ENCODE results near the gene PLA2G12B.
"Not testable (repeated sequence)": the region's sequence is repeated elsewhere in the genome, so short reads cannot be mapped to it uniquely, and the experiment has no call there.

The PLA2G12B gene

DNA sequence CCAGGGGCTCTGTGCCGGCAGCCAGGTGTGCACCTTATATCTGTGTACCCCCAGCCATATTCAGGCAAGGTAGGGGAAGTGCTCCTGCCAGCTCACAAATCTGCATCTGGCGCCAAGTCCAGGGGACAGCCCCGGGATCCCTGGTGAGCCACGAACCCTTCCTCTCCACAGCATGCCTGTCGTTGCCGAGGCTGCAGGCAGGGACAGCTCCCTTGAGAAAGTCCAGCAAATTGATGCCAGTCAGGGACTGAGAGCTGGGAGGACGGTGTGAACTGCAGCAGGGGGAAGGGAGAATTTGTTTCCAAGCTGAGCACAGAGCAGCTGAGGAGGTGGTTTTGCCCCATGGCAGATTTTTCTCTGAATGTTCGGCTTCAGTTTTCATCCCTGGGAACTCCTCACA is 919 bp downstream of the PLA2G12B start:
- no peaks in the 10 kb centered on the region for H3K9me3 Mint-ChIP-seq (ENCODE audit: low read depth)
- peaks cover 6% of the 10 kb centered on the region for H3K27me3 Mint-ChIP-seq

DNA sequence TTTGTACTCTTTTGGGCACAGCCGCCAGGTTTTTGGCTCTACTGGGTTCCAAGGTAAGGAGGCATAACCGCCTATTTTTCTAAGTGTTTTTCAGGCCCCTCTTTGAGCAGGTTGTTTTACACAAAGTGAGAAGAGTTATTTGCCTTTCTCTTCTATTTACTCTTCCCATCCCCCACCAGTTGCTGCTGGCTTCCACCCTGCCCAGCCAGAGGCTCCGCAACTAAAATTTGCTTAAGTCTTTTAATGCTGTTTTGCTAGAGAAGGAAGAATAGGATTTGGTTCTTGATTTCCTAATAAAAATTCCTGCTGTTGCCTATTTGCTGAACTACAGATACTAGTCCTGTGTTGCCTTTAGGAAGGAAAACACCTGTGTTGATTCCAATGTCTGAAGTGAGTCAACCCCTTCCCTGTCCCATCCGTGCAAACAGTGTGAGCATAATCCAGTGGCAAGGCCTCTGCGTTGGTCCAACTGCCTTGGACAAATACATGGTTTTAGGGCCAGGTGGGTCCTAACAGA is 1.9 kb downstream of the PLA2G12B start:
- no peak overlapping the region for H3K27ac Mint-ChIP-seq
- no peaks in the 10 kb centered on the region for H3K9me3 Mint-ChIP-seq (ENCODE audit: low read depth)
- no peaks in the 10 kb centered on the region for H3K36me3 Mint-ChIP-seq
- no peaks in the 10 kb centered on the region for H3K4me1 Mint-ChIP-seq (ENCODE audit: low read depth)
- no peak overlapping the region for H3K4me3 Mint-ChIP-seq
- peaks cover 8% of the 10 kb centered on the region for H3K27me3 Mint-ChIP-seq

More for the DNA sequence above, 919 bp downstream of the PLA2G12B start:
- Mint-ChIP-seq H3K36me3 (no peaks in the 10 kb centered on the region), H3K4me1 (ENCODE audit: low read depth) (no peaks in the 10 kb centered on the region), H3K4me3 (no peak overlapping the region), H3K27ac (no peak overlapping the region)

DNA sequence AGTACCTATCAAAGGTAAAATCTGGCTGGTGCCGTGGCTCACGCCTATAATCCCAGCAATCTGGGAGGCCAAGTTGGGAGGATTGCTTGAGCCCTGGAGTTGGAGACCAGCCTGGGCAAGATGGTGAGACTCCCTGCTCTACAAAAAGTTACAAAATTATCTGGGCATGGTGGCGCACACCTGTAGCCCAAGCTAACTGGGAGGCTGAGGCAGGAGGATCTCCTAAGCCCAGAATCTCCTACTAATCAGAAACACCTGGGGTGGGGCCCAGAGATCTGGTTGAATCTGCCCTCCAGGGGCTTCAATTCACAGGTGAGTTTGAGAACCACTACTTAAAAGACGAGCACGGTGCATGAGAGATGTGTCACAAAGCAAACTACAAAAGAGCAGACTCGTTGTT is 2.4 kb downstream of the PLA2G12B start:
- Mint-ChIP-seq H3K4me3 (no peak overlapping the region), H3K9me3 (ENCODE audit: low read depth) (no peaks in the 10 kb centered on the region), H3K36me3 (no peaks in the 10 kb centered on the region), H3K4me1 (ENCODE audit: low read depth) (no peaks in the 10 kb centered on the region), H3K27ac (no peak overlapping the region), H3K27me3 (peaks cover 8% of the 10 kb centered on the region)

DNA sequence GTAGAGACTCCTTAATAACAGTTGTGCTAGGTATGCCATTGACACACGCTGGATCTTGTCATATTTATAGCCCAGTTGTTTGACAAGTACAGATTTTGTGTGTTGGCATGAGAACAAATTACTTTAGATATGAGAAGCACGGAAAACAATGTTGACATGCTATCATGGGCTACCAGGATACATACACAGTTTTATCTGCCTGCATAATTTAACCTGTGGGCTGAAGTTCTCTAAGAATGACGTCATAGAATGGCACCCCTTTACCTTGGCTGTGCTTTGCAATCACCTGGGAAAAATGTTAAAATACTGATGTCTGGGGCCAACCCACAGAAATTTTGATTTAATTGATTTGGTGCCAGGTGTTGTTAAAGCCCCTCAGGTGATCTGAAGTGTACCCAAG is 2.8 kb downstream of the PLA2G12B start:
- H3K4me1 Mint-ChIP-seq (ENCODE audit: low read depth): no peaks in the 10 kb centered on the region
- H3K4me3 Mint-ChIP-seq: no peak overlapping the region
- H3K27me3 Mint-ChIP-seq: peaks cover 8% of the 10 kb centered on the region
- H3K27ac Mint-ChIP-seq: no peak overlapping the region
- H3K9me3 Mint-ChIP-seq (ENCODE audit: low read depth): no peaks in the 10 kb centered on the region
- no peaks in the 10 kb centered on the region for H3K36me3 Mint-ChIP-seq

DNA sequence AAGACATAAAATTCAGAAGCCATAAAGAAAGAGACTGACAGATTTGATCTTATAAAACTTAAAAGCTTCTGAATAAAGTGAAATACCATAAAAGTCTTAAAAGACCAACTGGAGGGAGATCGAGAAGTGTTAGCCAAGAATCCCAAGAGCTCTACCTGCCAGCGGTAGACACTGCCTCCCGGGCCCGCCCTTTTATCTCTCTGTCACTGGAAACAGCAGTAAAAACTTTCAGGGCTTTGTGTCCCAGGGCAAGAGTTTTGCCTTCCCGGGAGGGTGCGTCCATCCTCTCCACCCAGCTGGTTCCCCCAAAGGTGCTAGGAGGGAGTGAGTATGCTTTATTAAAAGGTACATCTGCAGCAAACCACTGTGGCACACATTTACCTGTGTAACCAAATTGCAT is 5.8 kb downstream of the PLA2G12B start:
- Mint-ChIP-seq H3K4me1 (ENCODE audit: low read depth) (no peaks in the 10 kb centered on the region), H3K27ac (no peak overlapping the region), H3K27me3 (peaks cover 6% of the 10 kb centered on the region), H3K36me3 (no peaks in the 10 kb centered on the region), H3K4me3 (no peak overlapping the region), H3K9me3 (ENCODE audit: low read depth) (no peaks in the 10 kb centered on the region)

DNA sequence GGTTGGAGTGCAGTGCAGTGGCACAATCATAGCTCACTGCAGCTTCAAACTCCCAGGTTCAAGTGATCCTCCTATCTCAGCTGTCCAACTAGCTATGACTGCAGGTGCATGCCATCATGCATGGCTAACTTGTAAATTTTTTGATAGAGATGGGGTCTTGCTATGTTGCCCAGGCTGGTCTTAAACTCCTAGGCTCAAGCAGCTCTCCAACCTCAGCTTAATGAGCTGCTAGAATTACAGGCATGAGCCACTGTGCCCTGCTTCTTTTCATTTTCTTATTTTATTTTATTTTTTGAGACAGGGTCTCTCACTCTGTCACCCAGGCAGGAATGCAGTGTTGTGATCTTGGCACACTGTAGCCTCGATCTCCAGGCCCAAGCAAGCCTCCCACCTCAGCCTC is 7.6 kb downstream of the PLA2G12B start:
- Mint-ChIP-seq H3K9me3 (ENCODE audit: low read depth) (no peaks in the 10 kb centered on the region), H3K36me3 (no peaks in the 10 kb centered on the region), H3K27me3 (peaks cover 6% of the 10 kb centered on the region), H3K27ac (no peak overlapping the region), H3K4me3 (no peak overlapping the region), H3K4me1 (ENCODE audit: low read depth) (no peaks in the 10 kb centered on the region)

DNA sequence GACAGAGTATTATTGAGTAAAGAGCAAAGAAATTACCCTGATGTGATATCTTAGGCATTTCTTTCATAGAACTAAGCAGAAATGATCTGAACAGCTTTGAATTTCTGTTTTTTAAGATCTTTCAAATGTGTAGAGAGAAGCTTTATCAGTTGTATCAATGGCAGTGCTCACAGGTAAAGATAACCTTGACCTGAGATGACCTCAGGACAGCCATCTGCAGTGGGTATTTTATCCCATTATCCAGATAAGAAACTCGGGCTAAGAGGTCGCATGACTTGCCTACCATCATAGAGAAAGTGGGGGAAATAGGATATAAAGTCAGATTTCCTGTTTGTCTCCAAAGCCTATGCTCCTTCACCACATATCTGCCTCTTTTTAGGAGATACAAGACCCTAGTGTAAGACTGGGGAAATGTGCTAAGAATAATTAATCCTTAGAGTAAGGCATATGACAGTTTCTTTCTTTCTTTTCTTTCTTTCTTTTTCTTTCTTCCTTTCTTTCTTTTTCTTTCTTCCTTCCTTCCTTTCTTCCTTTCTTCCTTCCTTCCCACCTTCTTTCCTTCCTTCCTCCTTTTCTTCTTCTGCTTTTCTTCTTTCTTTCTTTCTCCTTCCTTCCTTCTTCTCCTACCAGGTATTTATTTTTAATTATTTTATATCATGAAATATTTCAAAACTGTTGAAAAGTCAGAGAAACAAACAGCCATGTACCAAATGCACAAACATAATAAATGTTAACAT is 10.9 kb downstream of the PLA2G12B start:
- H3K4me1 Mint-ChIP-seq (ENCODE audit: low read depth): peaks cover 7% of the 10 kb centered on the region
- H3K36me3 Mint-ChIP-seq: no peaks in the 10 kb centered on the region

DNA sequence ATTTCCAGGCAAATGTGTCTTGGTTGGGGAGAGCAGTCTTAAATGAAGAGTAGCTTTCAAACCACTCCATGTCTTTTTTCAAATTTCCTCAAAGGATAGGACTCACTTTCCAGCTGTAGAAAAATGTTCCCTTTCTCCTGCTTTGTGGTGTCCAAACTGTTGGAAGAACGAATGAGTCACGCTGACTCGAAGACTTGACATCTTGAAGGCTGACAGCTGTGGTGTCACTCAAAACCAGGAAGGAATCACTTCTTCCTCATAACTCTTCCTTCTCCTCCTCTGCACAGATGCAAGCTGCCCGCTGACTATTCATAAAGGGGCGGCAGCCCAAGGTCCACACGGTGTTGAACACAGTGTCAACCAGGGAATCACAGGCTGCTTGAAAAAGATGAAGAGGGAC is 19.2 kb downstream of the PLA2G12B start:
- no peaks in the 10 kb centered on the region for H3K27me3 Mint-ChIP-seq
- H3K36me3 Mint-ChIP-seq: no peaks in the 10 kb centered on the region

More for the DNA sequence above, 10.9 kb downstream of the PLA2G12B start:
- Mint-ChIP-seq H3K9me3 (ENCODE audit: low read depth) (no peaks in the 10 kb centered on the region), H3K4me3 (no peak overlapping the region), H3K27me3 (peaks cover 8% of the 10 kb centered on the region), H3K27ac (no peak overlapping the region)

DNA sequence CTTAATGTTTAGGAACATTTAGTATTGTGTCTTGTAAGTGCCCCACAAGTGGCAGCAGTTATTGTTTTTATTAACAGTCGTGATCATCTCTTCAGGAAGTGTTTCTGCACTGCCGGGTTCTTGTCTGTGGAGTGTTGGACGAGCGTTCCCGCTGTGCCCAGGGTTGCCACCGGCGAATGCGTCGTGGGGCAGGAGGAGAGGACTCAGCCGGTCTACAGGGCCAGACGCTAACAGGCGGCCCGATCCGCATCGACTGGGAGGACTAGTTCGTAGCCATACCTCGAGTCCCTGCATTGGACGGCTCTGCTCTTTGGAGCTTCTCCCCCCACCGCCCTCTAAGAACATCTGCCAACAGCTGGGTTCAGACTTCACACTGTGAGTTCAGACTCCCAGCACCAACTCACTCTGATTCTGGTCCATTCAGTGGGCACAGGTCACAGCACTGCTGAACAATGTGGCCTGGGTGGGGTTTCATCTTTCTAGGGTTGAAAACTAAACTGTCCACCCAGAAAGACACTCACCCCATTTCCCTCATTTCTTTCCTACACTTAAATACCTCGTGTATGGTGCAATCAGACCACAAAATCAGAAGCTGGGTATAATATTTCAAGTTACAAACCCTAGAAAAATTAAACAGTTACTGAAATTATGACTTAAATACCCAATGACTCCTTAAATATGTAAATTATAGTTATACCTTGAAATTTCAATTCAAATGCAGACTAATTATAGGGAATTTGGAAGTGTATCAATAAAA is 22.2 kb downstream of the PLA2G12B start:
- H3K4me1 Mint-ChIP-seq (ENCODE audit: low read depth): no peaks in the 10 kb centered on the region
- H3K27ac Mint-ChIP-seq: no peak overlapping the region
- H3K27me3 Mint-ChIP-seq: no peaks in the 10 kb centered on the region
- H3K4me3 Mint-ChIP-seq: no peak overlapping the region
- no peaks in the 10 kb centered on the region for H3K9me3 Mint-ChIP-seq (ENCODE audit: low read depth)
- H3K36me3 Mint-ChIP-seq: no peaks in the 10 kb centered on the region

More for the DNA sequence above, 19.2 kb downstream of the PLA2G12B start:
- Mint-ChIP-seq H3K27ac (no peak overlapping the region), H3K4me1 (ENCODE audit: low read depth) (no peaks in the 10 kb centered on the region), H3K9me3 (ENCODE audit: low read depth) (no peaks in the 10 kb centered on the region), H3K4me3 (no peak overlapping the region)

DNA sequence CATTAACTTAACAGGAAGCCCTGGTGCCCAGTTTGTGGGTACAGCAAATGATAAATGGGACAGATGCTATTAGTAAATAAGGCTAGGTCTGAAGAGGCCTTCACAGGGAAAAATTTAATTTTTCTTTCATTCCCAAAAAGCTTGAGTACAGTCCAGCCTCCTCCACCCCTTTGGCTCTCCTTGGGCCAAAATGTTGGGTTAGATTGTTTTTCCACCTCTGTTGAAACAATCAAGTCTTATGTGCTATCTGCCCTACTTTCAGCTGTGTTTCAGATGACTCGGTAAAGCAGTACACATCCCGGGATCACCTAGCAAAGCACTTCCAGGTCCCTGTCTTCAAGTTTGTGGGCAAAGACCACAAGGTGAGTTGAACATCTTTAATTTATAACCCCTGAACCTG is 24.3 kb downstream of the PLA2G12B start:
- Mint-ChIP-seq H3K9me3 (ENCODE audit: low read depth) (no peaks in the 10 kb centered on the region), H3K4me3 (no peak overlapping the region)

DNA sequence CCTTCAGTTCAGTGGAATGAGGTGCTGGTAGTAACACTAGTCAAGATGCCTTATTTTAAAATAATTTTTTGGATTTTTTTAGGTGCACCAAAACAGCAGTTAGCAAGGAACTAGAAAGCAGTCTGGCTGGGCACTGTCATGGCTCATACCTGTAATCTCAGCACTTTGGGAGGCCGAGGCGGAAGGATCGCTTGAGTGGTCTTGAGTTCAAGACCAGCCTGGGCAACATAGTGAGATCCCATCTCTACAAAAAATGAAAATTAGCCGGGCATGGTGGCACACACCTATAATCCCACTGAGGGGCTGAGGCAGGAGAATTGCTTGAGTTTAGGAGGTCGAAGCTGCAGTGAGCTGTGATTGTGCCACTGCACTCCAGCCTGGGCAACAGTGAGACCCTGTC is 25.8 kb downstream of the PLA2G12B start:
- Mint-ChIP-seq H3K27ac (no peak overlapping the region), H3K4me3 (no peak overlapping the region), H3K36me3 (peaks cover 2% of the 10 kb centered on the region), H3K9me3 (ENCODE audit: low read depth) (no peaks in the 10 kb centered on the region), H3K4me1 (ENCODE audit: low read depth) (no peaks in the 10 kb centered on the region), H3K27me3 (peaks cover 4% of the 10 kb centered on the region)

More for the DNA sequence above, 24.3 kb downstream of the PLA2G12B start:
- Mint-ChIP-seq H3K36me3 (no peaks in the 10 kb centered on the region), H3K4me1 (ENCODE audit: low read depth) (no peaks in the 10 kb centered on the region), H3K27ac (no peak overlapping the region), H3K27me3 (no peaks in the 10 kb centered on the region)

DNA sequence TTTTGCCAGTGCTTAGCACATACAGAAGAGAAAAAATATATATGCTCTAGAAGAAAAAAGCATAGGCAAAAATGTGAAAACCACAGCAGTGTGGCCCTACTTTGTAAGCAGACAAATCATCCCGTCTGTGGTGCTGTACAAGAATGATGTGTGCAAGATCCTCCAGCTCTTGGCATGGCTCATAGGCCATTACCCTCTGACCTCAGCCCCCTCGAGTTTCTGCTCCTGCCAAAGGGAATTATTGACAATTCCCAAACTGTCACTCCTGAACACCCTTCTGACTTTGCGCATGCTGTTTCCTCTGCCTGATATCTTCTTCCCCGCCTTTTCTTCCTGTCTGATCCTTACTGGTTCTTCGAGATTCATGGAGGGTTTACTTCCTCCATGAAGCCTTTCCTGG is 27.1 kb downstream of the PLA2G12B start:
- Mint-ChIP-seq H3K27me3 (peaks cover 4% of the 10 kb centered on the region), H3K9me3 (ENCODE audit: low read depth) (peaks cover under 1% of the 10 kb centered on the region), H3K4me1 (ENCODE audit: low read depth) (no peaks in the 10 kb centered on the region), H3K4me3 (no peak overlapping the region), H3K36me3 (peaks cover 2% of the 10 kb centered on the region), H3K27ac (no peak overlapping the region)

DNA sequence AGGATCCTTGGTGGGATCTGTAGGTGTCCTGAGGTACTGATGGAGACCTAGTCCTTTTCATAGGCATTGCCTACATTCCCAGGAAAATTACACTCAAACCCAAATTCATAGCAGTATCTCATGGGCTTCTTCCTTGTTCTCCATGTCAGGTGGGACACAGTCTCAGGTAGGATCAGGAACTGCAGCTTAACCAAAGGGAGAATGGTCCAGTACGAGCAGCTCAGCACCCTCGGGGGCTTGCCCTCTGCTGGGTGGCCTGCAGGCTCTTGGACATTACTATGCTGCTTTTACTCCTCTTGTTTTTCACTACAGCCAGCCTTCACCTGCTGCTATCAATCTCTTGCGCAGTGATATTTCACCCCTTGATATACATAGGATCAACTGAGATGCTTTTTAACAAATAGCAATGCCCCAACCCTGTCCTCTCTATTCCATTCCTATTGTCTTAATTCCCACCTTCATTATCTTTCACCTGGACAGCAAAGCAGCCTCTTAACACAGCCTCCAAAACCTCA is 28.6 kb downstream of the PLA2G12B start:
- H3K4me3 Mint-ChIP-seq: no peak overlapping the region
- H3K9me3 Mint-ChIP-seq (ENCODE audit: low read depth): peaks cover 10% of the 10 kb centered on the region
- H3K27ac Mint-ChIP-seq: no peak overlapping the region
- H3K27me3 Mint-ChIP-seq: peaks cover 4% of the 10 kb centered on the region
- H3K36me3 Mint-ChIP-seq: peaks cover 5% of the 10 kb centered on the region
- H3K4me1 Mint-ChIP-seq (ENCODE audit: low read depth): no peaks in the 10 kb centered on the region

DNA sequence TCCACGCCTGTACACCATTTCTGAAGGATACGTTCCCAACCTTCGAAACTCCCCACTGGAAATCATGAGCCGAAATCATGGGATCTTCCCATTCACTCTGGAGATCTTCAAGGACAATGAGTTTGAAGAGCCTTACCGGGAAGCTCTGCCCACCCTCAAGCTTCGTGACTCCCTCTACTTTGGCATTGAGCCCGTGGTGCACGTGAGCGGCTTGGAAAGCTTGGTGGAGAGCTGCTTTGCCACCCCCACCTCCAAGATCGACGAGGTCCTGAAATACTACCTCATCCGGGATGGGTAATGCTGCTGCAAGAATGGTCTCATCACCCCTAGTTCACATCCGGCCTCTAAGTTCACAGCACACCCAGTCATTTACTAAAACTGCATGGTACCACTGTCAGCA is 30.3 kb downstream of the PLA2G12B start:
- H3K27ac Mint-ChIP-seq: no peak overlapping the region
- H3K9me3 Mint-ChIP-seq (ENCODE audit: low read depth): peaks cover 21% of the 10 kb centered on the region
- H3K27me3 Mint-ChIP-seq: peaks cover 13% of the 10 kb centered on the region
- no peak overlapping the region for H3K4me3 Mint-ChIP-seq
- H3K4me1 Mint-ChIP-seq (ENCODE audit: low read depth): no peaks in the 10 kb centered on the region
- peaks cover 13% of the 10 kb centered on the region for H3K36me3 Mint-ChIP-seq

DNA sequence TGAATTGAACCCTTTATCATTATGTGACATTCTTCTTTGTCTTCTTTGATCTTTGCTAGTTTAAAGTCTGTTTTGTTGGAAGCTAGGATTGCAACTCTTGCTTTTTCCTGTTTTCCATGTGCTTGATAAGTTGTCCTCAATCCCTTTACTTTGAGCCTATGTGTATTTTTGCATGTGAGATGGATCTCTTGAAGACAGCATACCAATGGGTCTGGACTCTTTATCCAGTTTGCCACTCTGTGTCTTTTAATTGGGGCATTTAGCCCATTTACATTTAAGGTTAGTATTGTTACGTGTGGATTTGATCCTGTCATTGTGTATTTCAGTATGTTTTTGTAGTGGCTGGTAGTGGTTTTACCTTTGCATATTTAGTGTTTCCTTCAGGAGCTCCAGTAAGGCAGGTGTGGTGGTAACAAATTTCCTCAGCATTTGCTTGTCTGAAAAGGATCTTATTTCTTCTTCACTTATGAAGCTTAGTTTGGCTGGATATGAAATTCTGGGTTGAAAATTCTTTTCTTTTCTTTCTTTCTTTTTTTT is 33.4 kb downstream of the PLA2G12B start:
- H3K27me3 Mint-ChIP-seq: peaks cover 13% of the 10 kb centered on the region
- H3K27ac Mint-ChIP-seq; H3K4me3 Mint-ChIP-seq; H3K4me1 Mint-ChIP-seq (ENCODE audit: low read depth): not testable (repeated sequence)
- H3K9me3 Mint-ChIP-seq (ENCODE audit: low read depth): peaks cover 21% of the 10 kb centered on the region
- peaks cover 13% of the 10 kb centered on the region for H3K36me3 Mint-ChIP-seq
